HCT116 (cell line): ENCODE measurements around the gene ASCL3. TPM values are rescaled to one million over a fixed set of nuclear protein-coding genes. Genes with fewer than 3 reads are reported as not detected.

Experiments
- ATAC-seq: fragments of 200-7000 bp; cut with Tn5 transposase; 2 replicates; pipeline ENCODE4 v1.9.1; 2020; ENCODE audit warnings: mild to moderate bottlenecking, moderate library complexity
- BruUV-seq: library from RNA; stranded (reverse); fragments of 400-500 nt; replicated peaks from 2 replicates; lab custom pipeline; 2021; lab: Mats Ljungman, UMichigan
- CTCF ChIA-PET: fragments of 300-600 bp; sonication (Branson Sonifier 250); formaldehyde crosslinking; loops from one replicate; lab custom pipeline; 2021; ENCODE audit warnings: antibody characterized with exemption; lab: Charles Lee
- POLR2A ChIA-PET: fragments of 300-600, 350-600 bp; sonication (Branson Sonifier 250); formaldehyde crosslinking; loops from one replicate; lab custom pipeline; 2021; ENCODE audit warnings: antibody characterized with exemption; lab: Charles Lee
- RAD21 ChIA-PET, 2 experiments: fragments of 300-600 bp; sonication (Branson Sonifier 250); formaldehyde crosslinking; loops; one replicate each; lab custom pipeline; 2023; ENCODE audit warnings: low total read pairs in 2 of 2; ENCODE audit not compliant: uncharacterized antibody in 2 of 2, unreplicated experiment in 2 of 2, low non-redundant PET in 1 of 2; lab: Charles Lee
- DNase-seq: peaks from one replicate; pipeline ENCODE4 v3.0.0-alpha.2; 2010; ENCODE audit warnings: low read depth, low spot score
- H2AFZ ChIP-seq: fragments of 200-600 bp; shearing (Covaris generic), sonication (generic); 2 replicates; pipeline ENCODE4 v1.6.1; 2017; ENCODE audit warnings: low read depth, mixed run types, mixed read lengths, antibody characterized with exemption, low read length; ENCODE audit not compliant: poor library complexity, severe bottlenecking
- H3K27ac ChIP-seq: 2 replicates; pipeline ENCODE4 v1.5.1; 2012; ENCODE audit warnings: low read depth, low read length
- H3K27me3 ChIP-seq: fragments of 200-600 bp; sonication (generic); 2 replicates; pipeline ENCODE4 v1.6.1; 2016; ENCODE audit warnings: mixed run types, low read length, mixed read lengths; ENCODE audit not compliant: insufficient read depth
- H3K36me3 ChIP-seq, 2 experiments: fragments of 200-500 bp in 1 of 2; fragments of 200-600 bp in 1 of 2; sonication (Bioruptor generic) in 1 of 2; sonication (generic) in 1 of 2; 2 replicates each; pipeline versions ENCODE4 v1.5.1 to v1.6.1; 2014 to 2016; ENCODE audit warnings: low read length in 2 of 2, inconsistent platforms in 1 of 2, mixed read lengths in 1 of 2, mixed run types in 1 of 2; ENCODE audit not compliant: insufficient read depth in 2 of 2, control insufficient read depth in 1 of 2
- H3K4me1 ChIP-seq, 2 experiments: fragments of 200-600 bp in 1 of 2; sonication (generic) in 1 of 2; 2 replicates each; pipeline versions ENCODE4 v1.5.1 to v1.6.1; 2012 to 2017; ENCODE audit warnings: low read length in 2 of 2, inconsistent platforms in 1 of 2, mild to moderate bottlenecking in 1 of 2, mixed read lengths in 1 of 2, mixed run types in 1 of 2, moderate library complexity in 1 of 2; ENCODE audit not compliant: insufficient read depth in 2 of 2, control insufficient read depth in 1 of 2
- H3K4me2 ChIP-seq: fragments of 200-600 bp; sonication (generic); 2 replicates; pipeline ENCODE4 v1.6.1; 2017; ENCODE audit warnings: mixed run types, low read length, mixed read lengths
- H3K4me3 ChIP-seq, 2 experiments: fragments of 200-600 bp in 1 of 2; sonication (generic) in 1 of 2; replicated peaks in 1 of 2; 2 replicates each; pipeline ENCODE4 v1.5.1; 2011 to 2016; ENCODE audit warnings: low read length in 2 of 2, control low read depth in 1 of 2, low read depth in 1 of 2, mild to moderate bottlenecking in 1 of 2, mixed read lengths in 1 of 2, mixed run types in 1 of 2
- H3K79me2 ChIP-seq: fragments of 200-600 bp; sonication (generic); 2 replicates; pipeline ENCODE4 v1.6.1; 2017; ENCODE audit warnings: mild to moderate bottlenecking, mixed run types, low read length, moderate library complexity, mixed read lengths; ENCODE audit not compliant: insufficient read depth
- H3K9ac ChIP-seq: fragments of 200-600 bp; sonication (generic); 2 replicates; pipeline ENCODE4 v1.6.1; 2016; ENCODE audit warnings: low read length, mixed read lengths
- H3K9me2 ChIP-seq: fragments of 200-600 bp; sonication (generic), shearing (Covaris generic); 2 replicates; pipeline ENCODE4 v1.6.1; 2017; ENCODE audit warnings: mixed run types, mild to moderate bottlenecking, moderate library complexity; ENCODE audit not compliant: insufficient read depth
- H3K9me3 ChIP-seq, 2 experiments: fragments of 200-500 bp in 1 of 2; fragments of 200-600 bp in 1 of 2; sonication (Bioruptor generic) in 1 of 2; sonication (generic) in 1 of 2; 2 replicates each; pipeline ENCODE4 v1.6.1; 2014 to 2017; ENCODE audit warnings: low read length in 2 of 2, mixed read lengths in 2 of 2, inconsistent platforms in 1 of 2, low read depth in 1 of 2, mild to moderate bottlenecking in 1 of 2, mixed run types in 1 of 2, moderate library complexity in 1 of 2; ENCODE audit not compliant: control insufficient read depth in 1 of 2, insufficient read depth in 1 of 2
- H4K20me1 ChIP-seq: fragments of 200-600 bp; sonication (generic), shearing (Covaris generic); 2 replicates; pipeline ENCODE4 v1.6.1; 2017; ENCODE audit warnings: mixed run types, mild to moderate bottlenecking, moderate library complexity; ENCODE audit not compliant: insufficient read depth
- ATF3 ChIP-seq: IDR thresholded peaks from 2 replicates; pipeline ENCODE4 v1.6.1; 2012
- CBX3 ChIP-seq: IDR thresholded peaks from 2 replicates; pipeline ENCODE4 v1.6.1; 2012; ENCODE audit warnings: low read depth
- CEBPB ChIP-seq: IDR thresholded peaks from 2 replicates; pipeline ENCODE4 v1.6.1; 2012; ENCODE audit warnings: low read depth
- CTCF ChIP-seq, 3 experiments: fragments of 200-600 bp in 1 of 3; sonication (generic) in 1 of 3; IDR thresholded peaks in 2 of 3; conservative IDR thresholded peaks in 1 of 3; 2 replicates each; pipeline ENCODE4 v1.5.1; 2012 to 2017; ENCODE audit warnings: low read depth in 2 of 3, low read length in 2 of 3, antibody characterized with exemption in 1 of 3, borderline replicate concordance in 1 of 3, control low read depth in 1 of 3, mild to moderate bottlenecking in 1 of 3, mixed read lengths in 1 of 3, mixed run types in 1 of 3, moderate library complexity in 1 of 3; ENCODE audit not compliant: insufficient read depth in 1 of 3
- ELF1 ChIP-seq: IDR thresholded peaks from 2 replicates; pipeline ENCODE4 v1.6.1; 2012; ENCODE audit warnings: low read depth, borderline replicate concordance
- EZH2 ChIP-seq: fragments of 200-600 bp; sonication (generic); IDR thresholded peaks from 2 replicates; pipeline ENCODE4 v1.6.1; 2017; ENCODE audit warnings: antibody characterized with exemption, mixed run types
- EZH2phosphoT487 ChIP-seq: fragments of 200-600 bp; IDR thresholded peaks from 2 replicates; pipeline ENCODE4 v1.6.1; 2018; ENCODE audit warnings: antibody characterized with exemption, borderline replicate concordance
- FOSL1 ChIP-seq: IDR thresholded peaks from 2 replicates; pipeline ENCODE4 v1.6.1; 2012; ENCODE audit warnings: low read depth
- JUND ChIP-seq: IDR thresholded peaks from 2 replicates; pipeline ENCODE4 v1.6.1; 2012
- POLR2A ChIP-seq: IDR thresholded peaks from 2 replicates; pipeline ENCODE4 v1.7.0; 2011; ENCODE audit warnings: borderline replicate concordance; ENCODE audit not compliant: insufficient read depth, insufficient read length; ENCODE audit errors: extremely low read depth
- POLR2AphosphoS5 ChIP-seq: IDR thresholded peaks from 2 replicates; pipeline ENCODE4 v1.6.1; 2011; ENCODE audit warnings: mild to moderate bottlenecking, low read depth, low read length, moderate library complexity
- RAD21 ChIP-seq: IDR thresholded peaks from 2 replicates; pipeline ENCODE4 v1.6.1; 2012; ENCODE audit warnings: low read depth, mild to moderate bottlenecking
- SIN3A ChIP-seq: IDR thresholded peaks from 2 replicates; pipeline ENCODE4 v1.6.1; 2012; ENCODE audit warnings: low read depth
- SP1 ChIP-seq: IDR thresholded peaks from 2 replicates; pipeline ENCODE4 v1.6.1; 2012; ENCODE audit warnings: low read depth
- TCF7L2 ChIP-seq: IDR thresholded peaks from 2 replicates; pipeline ENCODE4 v1.7.0; 2011; ENCODE audit warnings: borderline replicate concordance, inconsistent platforms; ENCODE audit not compliant: insufficient read depth, insufficient read length; ENCODE audit errors: extremely low read depth
- YY1 ChIP-seq: IDR thresholded peaks from 2 replicates; pipeline ENCODE4 v1.6.1; 2011; ENCODE audit warnings: low read length, low read depth, moderate library complexity, mild to moderate bottlenecking; ENCODE audit not compliant: insufficient replicate concordance; ENCODE audit errors: extremely low read depth
- ZBTB33 ChIP-seq: IDR thresholded peaks from 2 replicates; pipeline ENCODE4 v1.6.1; 2011; ENCODE audit warnings: mild to moderate bottlenecking, low read length, moderate library complexity; ENCODE audit not compliant: insufficient replicate concordance; ENCODE audit errors: extremely low read depth
- ZFX ChIP-seq: fragments of 450-650 bp; IDR thresholded peaks from 2 replicates; pipeline ENCODE4 v1.6.1; 2017
- intact Hi-C: fragments of 100-400 bp; cut with micrococcal nuclease; formaldehyde crosslinking; loops from 2 replicates; pipeline ENCODE4 v1.10.0; 2022
- total RNA-seq: library from RNA; stranded (reverse); gene quantifications from one replicate; pipeline ENCODE4 v1.2.1, GENCODE V29; 2021; ENCODE audit not compliant: unreplicated experiment
- TF ChIP-seq, protein P1 (sequence below): IDR thresholded peaks from 2 replicates; pipeline ENCODE4 v1.6.1; 2012; ENCODE audit warnings: low read depth
- TF ChIP-seq, protein P2 (sequence below): IDR thresholded peaks from 2 replicates; pipeline ENCODE4 v1.6.1; 2012

ASCL3 gene
- total RNA-seq, 1 experiment from 2014 or later = not detected

DNA sequence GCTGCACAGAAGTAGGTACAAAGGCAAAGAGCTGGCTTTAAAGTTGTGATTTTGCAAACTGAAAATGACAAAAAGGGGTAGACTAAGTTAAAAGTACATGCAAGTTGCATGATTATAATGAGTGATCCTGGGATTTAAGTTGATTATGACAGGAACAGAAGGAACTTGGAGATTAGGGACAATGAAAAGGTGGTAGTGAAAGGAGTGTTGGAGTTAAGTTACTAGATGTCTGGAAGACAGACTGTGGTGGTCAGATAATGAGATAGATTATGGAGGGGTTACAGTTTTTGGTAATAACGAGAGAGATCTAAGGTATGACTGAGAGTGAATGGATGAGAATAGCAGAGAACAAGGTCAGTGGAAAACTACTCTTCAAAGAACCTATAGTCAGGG, 29.1 kb upstream of the ASCL3 start:
- Histone ChIP-seq H3K9me3 (no peaks in the 10 kb centered on the region), H3K9ac (no peak overlapping the region), H4K20me1 (no peaks in the 10 kb centered on the region), H3K79me2 (no peaks in the 10 kb centered on the region), H3K4me2 (no peak overlapping the region), H3K36me3 (no peaks in the 10 kb centered on the region), H3K27ac (no peak overlapping the region)
- intact Hi-C loops = no loop called here
- CTCF ChIA-PET = no interaction called here
- no TSS peak for BruUV-seq
- ATAC-seq = no peak
- TF ChIP-seq POLR2AphosphoS5 (no peak), CEBPB (no peak), RAD21 (no peak), POLR2A (no peak), ELF1 (no peak), YY1 (no peak), SP1 (no peak), CTCF (IDR thresholded peaks at IDR 0.05 in 2 of 3, conservative IDR thresholded peaks at IDR 0.05 in 1 of 3; ENCODE audit: borderline replicate concordance in 1 of 3, insufficient read depth in 1 of 3, low read depth in 2 of 3, low read length in 2 of 3) (no peak), ZFX (no peak), EZH2phosphoT487 (no peak), FOSL1 (no peak), ATF3 (no peak), SIN3A (no peak), EZH2 (no peak), JUND (no peak), ZBTB33 (no peak), CBX3 (no peak), TCF7L2 (no peak)
- TF ChIP-seq, protein P1, sequence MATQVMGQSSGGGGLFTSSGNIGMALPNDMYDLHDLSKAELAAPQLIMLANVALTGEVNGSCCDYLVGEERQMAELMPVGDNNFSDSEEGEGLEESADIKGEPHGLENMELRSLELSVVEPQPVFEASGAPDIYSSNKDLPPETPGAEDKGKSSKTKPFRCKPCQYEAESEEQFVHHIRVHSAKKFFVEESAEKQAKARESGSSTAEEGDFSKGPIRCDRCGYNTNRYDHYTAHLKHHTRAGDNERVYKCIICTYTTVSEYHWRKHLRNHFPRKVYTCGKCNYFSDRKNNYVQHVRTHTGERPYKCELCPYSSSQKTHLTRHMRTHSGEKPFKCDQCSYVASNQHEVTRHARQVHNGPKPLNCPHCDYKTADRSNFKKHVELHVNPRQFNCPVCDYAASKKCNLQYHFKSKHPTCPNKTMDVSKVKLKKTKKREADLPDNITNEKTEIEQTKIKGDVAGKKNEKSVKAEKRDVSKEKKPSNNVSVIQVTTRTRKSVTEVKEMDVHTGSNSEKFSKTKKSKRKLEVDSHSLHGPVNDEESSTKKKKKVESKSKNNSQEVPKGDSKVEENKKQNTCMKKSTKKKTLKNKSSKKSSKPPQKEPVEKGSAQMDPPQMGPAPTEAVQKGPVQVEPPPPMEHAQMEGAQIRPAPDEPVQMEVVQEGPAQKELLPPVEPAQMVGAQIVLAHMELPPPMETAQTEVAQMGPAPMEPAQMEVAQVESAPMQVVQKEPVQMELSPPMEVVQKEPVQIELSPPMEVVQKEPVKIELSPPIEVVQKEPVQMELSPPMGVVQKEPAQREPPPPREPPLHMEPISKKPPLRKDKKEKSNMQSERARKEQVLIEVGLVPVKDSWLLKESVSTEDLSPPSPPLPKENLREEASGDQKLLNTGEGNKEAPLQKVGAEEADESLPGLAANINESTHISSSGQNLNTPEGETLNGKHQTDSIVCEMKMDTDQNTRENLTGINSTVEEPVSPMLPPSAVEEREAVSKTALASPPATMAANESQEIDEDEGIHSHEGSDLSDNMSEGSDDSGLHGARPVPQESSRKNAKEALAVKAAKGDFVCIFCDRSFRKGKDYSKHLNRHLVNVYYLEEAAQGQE = no peak
- TF ChIP-seq, protein P2, sequence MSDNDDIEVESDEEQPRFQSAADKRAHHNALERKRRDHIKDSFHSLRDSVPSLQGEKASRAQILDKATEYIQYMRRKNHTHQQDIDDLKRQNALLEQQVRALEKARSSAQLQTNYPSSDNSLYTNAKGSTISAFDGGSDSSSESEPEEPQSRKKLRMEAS = no peak
- TF ChIP-seq, all 23 proteins: peak for 0
- no peak overlapping the region for H3K4me3 ChIP-seq
- no peak overlapping the region for H2AFZ ChIP-seq
- no peaks in the 10 kb centered on the region for H3K4me1 ChIP-seq
- no peaks in the 10 kb centered on the region for H3K27me3 ChIP-seq
- no peak for DNase-seq
- RAD21 ChIA-PET = no interaction called here
- POLR2A ChIA-PET = no interaction called here
- no peaks in the 10 kb centered on the region for H3K9me2 ChIP-seq
